Fibroblast of skin of right biceps (primary cell): Measurements from ENCODE around the gene FADS3.

Source experiments
- DNase-seq: peaks from one replicate; pipeline ENCODE4 v3.0.0-alpha.2; 2013

Gene FADS3

DNA sequence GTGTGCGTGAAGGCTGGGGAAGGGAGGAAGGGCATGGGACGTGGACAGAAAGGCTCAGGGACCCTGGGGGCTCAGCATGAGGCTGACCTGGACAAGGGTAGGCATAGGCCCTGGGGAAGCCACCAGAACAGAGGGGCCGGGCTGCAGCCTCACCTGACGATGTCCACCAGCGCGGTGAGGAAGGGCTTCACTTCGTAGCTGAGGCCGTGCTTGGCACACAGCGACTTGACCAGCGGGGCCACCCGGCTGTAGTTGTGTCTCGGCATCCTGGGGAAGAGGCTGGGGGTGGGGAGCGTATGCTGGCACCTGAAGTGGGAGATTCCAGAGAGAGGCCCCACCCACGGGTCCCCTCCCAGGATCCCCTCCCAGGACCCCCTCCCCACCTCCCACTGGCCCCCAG, 15.6 kb downstream of the FADS3 start:
- DNase-seq, result no peak

DNA sequence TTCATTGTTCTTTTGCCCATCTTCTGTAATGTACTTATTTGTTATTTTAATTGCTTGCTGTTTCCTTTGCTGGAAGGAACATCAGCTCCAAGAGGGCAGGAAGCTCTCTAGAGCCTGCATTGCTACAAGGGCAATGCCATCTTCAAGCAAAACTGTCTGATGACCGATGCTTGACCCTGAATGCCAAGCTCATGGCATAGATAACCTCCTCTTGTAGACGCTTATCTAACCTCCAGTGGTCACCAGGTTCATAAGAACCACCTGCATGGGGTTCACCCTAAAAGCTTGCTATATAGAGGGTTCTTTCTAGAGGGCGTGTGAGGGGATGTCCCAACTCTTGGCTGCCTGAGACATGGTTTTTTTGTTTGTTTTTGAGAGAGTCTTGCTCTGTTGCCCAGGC, 16.5 kb downstream of the FADS3 start:
- DNase-seq, result no peak

DNA sequence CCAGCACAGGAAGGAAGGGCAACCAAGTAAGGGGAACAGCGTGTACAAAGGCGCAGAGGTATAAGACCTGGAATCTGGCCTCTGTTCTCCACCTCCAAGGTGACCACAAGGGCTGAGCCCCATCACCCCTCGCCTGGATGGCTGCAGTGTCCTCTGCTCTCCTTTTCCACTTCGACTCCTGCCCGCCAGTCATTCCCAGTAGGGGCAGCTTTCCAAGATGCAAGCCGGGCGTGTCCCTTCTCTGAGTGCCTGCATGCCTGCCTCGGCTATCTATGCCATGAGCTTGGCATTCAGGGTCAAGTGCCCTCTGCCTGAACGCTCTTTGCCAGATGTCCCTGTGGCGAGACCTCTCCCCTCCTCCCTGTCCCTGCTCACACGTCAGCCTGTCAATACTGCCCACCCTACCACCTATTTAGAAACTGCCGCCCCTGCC, 17.0 kb downstream of the FADS3 start:
- DNase-seq, result no peak

DNA sequence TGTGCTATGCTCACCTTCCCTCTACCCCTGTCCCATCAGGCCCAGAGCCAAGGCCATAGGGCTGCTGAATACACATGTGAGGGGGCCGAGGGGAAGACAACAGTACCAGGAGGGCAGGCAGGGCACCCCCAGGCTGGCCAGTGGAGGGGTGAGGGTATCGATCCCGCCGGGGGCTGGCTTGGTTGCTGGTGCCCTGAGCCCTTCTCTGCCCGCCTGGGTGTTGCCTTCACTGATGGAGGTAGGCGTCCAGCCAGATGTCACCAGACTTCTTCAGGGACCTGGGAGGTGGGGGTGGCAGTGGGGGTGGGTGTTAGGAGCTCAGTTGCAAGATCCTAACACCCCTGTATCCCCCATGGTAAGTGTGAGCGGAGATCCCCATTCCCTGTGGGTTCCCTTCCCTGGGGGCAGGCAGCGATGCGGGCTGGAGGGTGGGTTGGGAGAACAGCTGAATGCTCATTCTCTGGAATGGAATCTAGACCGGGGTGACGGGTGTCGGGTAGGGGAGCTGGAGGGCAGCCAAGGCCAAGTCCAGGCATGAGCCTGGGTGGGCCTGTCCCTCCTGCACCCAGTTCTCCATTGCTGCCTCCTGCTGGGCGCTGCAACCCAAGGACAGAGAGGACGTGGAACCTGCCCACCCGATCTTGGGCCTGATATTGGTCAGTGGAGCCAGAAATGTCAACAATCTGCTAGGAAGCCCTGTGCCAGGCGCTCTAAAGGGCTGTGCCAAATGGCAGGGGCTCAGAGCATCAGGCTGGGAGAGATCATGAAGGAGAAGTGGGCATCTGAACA, 17.6 kb downstream of the FADS3 start:
- no peak for DNase-seq

DNA sequence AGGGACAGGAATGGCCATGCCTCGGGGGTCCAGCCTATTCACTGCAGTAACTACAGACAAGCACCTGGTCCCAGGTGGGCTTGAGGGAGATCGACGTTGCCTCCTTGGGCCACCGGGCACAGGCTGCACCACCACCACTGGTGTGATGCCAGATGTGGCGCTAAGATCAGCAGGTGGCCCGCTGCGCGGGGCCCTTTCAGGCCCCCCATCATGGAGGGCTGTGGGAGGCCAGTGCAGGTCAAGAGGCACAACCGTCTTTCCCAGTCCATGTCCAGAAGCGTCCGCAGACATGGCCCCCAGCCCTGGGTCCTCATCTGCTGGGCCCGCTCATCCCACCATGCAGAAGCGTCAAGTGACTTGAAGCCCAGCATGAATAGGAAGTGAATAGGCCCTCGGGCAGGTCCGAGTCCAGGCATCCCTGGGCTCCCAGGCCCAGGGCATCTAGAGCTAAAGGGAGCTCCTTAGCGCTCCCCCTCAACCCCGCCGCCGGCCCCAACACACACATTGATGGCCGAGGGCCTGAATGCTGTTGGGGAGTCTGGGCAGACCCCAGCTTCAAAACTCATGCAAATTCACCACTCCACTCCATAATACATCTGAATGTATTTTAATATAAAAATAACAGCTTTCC, 18.3 kb downstream of the FADS3 start:
- DNase-seq, result no peak

DNA sequence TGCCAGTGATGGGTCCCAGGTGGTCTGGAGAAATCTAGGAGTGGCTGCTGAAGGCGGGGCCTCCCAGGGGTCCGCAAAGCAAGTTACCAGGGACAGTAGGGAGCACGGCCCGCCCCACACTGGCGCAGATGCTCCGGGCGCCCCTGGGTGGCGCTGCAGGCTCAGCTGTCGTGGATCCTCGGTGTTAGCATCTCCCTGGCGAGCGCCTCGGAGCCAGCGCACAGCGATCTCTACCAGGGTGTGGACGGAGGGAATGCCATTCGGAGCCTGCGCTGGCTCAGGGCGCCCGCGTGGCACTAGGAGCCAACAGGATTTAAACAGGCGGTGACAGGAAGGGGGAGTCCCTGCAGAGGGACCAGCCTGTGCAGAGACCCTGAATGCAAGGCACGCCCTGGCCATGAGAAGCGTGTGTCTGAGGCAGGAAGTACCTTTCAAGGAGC, 20.2 kb downstream of the FADS3 start:
- DNase-seq, result peak; percentile 74

DNA sequence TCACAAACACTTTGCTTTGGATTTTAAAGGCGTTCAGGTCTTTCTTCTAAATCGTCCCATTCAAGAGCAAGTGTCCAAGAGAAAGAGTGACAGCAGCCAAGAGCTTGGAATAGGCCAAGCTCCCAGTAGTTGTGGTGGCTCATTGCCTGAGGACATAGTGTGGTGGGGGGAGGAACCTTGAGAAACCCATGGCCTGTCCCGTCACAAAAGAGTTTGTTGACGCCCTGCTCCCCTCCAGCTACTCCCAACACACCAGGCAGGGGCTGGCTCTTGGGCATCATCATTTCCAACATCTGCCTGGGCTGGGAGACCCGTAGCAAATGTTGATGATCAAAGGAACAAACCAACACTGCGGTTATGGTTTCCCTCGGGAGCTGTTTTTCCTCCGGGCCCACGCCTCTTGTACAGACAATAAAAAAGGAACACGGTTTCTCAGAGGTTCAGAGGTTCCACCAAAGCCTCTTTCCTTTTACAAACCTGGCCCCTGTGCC, 20.8 kb downstream of the FADS3 start:
- peak; percentile 24 for DNase-seq

DNA sequence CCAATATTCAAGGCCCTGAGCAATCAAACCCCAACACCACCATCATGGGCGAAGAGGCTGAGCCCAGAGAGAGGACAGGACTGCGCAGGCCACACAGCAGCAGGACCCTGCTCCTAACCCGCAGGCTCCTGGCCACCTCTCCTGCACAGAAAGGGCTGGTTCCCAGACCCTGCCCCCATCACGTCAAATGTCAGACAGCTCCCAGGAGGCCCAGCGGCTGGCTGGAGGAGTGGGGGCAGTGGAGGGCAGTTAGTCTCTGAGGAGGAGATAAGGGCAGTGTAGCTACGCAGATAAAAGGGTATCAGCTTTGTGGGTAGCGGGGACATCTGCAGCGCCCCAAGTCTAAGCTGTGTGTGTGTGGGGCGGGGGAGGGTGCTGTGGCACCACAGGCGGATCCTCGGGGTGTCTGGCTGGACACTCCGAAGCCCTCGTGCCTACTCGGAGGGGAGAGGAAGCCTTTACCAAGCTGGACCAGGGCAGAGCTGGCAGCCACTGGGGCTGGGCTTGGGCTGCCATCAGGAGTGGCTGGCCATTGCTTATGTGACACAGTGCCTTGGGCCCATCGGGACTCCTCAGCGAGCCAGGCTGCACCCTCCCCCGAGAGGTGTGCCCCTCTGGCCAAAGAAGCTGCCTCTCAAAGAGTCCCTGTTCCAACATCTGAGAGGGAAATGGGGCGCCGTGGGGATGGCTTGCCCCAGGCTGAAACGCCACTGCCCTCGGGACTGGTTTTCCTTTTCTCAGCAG, 21.5 kb downstream of the FADS3 start:
- DNase-seq, result no peak

DNA sequence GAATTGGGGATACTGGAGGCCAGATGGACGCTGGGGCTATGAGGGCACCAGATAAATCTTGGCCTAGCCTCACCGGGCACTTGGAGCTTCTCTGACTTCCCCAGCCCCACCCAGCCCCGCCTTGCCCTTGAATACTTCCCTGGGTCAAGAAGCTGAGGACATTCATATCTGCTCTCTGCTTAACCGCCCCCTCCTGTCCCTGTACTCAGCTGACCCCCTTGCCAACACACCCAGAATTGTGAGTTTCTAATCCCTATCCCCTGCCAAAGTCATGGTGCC, 22.0 kb downstream of the FADS3 start:
- DNase-seq, result no peak

DNA sequence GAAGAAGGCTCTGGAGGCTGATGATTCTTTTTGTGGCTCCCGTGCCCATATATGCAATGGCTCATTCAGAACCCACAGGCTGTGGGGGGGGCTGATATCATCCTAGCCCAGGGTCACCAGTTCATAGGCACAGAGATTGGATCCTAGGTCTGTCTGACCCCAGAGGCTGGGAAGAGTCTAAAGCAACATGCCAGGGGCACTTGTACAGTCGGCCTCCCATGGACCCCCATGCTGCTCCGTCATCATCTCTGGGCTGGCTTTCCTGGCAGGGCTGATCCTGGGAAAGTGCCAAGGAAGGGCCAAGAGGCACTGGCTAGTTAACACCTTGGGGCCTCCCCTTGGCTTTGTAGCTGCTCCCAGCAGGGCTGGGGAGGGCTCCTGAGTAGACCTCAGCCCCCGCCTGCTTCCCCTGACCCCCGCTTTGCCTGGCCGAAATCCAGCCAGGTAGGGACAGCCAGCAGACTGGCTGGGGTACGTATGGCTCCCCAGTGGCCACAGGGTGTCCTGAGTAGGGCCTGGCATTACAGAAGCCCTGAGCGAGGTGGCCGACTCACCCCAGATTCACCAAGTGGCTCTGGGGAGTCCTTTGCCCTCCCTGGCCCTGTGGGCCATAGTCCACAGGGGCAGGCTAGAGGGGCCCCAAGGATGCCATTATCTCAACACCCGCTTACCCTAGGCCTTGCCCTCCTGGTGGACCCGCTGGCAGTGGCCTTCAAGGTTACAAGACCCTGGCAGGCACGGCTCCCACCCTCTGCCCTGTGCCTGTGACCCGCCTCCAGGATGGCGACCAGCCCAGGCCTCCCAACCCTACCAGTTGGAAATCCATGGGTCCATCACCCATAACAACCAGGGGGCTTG, 22.5 kb downstream of the FADS3 start:
- no peak for DNase-seq

DNA sequence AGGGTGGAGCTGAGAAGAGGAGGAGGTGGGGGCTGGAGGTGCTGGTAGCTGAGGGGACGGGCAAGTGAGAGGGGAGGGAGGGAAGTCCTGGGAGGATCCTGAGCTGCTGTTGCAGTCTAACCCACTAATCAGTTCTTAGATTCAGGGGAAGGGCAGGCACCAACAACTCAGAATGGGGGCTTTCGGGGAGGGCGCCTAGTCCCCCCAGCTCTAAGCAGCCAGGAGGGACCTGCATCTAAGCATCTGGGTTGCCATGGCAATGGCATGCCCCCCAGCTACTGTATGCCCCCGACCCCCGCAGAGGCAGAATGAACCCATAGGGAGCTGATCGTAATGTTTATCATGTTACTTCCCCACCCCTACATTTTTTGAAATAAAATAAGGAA, 24.4 kb downstream of the FADS3 start:
- DNase-seq, result no peak

DNA sequence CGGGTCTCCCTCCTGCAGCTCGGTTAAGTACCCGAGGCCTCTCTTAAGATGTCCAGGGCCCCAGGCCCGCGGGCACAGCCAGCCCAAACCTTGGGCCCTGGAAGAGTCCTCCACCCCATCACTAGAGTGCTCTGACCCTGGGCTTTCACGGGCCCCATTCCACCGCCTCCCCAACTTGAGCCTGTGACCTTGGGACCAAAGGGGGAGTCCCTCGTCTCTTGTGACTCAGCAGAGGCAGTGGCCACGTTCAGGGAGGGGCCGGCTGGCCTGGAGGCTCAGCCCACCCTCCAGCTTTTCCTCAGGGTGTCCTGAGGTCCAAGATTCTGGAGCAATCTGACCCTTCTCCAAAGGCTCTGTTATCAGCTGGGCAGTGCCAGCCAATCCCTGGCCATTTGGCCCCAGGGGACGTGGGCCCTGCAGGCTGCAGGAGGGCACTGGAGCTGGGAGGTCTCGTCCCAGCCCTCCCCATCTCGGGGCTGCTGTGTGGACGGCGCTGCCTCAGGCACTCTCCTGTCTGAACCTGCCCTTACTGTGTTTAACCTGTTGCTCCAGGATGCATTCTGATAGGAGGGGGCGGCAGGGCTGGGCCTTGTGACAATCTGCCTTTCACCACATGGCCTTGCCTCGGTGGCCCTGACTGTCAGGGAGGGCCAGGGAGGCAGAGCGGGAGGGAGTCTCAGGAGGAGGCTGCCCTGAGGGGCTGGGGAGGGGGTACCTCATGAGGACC, 25.0 kb downstream of the FADS3 start:
- DNase-seq, result no peak

DNA sequence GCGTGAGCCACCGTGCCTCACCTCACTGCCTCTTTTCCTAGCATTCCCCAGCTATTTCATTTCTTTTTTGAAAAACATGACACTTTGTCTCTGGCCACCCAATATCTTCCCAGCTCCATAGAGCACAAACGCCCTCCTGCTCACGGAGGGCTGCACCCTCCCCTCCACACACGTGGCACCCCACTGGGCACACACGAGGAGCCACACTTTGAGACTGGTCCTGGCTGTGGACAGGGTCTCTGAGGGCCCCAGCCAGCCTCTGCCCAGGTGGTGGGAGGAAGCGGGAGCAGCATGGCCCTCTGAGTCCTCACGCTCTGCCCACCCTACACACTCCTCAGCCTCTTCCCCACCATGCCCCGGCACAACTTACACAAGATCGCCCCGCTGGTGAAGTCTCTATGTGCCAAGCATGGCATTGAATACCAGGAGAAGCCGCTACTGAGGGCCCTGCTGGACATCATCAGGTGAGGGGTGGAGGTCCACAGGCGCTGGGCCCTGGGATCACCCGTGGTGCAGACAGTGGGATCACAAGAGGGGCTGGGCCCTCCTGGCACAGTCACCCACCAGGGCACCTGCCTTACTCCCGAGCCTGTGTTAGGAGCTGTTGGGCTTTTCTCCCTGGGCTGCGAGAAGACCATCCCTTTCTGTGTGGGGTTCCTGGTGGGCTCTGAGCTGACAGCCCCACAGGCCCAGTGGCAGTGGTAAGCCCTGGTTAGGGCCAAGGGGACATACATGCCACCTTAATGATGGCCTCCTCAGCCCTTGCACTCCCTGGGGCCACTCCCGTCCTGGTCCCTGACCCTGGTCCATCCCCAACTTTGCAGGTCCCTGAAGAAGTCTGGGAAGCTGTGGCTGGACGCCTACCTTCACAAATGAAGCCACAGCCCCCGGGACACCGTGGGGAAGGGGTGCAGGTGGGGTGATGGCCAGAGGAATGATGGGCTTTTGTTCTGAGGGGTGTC, 26.2 kb downstream of the FADS3 start:
- DNase-seq, result no peak

DNA sequence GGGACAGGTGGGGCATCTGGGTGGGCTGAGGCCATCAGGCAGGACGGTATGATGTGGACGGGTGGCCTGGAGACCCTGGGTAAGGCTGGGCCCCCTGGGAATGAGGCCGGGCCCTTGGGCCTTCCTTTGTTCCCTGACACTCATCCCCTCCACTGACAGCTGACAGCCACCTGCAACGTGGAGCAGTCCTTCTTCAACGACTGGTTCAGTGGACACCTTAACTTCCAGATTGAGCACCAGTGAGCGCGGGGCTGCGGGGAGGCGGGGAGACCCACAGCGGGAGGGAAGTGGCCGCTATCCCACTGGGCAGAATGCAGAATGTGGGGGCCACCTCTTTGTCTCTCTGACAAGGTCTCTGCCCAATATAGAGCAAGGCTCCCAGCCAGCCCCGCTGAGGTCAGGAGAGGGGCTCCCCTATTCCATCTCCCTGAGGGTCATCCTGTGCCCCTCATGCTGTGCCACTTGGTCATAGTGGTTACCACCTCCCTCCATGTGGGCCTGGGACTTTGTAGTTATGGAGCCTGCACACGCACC, 27.7 kb downstream of the FADS3 start:
- no peak for DNase-seq

DNA sequence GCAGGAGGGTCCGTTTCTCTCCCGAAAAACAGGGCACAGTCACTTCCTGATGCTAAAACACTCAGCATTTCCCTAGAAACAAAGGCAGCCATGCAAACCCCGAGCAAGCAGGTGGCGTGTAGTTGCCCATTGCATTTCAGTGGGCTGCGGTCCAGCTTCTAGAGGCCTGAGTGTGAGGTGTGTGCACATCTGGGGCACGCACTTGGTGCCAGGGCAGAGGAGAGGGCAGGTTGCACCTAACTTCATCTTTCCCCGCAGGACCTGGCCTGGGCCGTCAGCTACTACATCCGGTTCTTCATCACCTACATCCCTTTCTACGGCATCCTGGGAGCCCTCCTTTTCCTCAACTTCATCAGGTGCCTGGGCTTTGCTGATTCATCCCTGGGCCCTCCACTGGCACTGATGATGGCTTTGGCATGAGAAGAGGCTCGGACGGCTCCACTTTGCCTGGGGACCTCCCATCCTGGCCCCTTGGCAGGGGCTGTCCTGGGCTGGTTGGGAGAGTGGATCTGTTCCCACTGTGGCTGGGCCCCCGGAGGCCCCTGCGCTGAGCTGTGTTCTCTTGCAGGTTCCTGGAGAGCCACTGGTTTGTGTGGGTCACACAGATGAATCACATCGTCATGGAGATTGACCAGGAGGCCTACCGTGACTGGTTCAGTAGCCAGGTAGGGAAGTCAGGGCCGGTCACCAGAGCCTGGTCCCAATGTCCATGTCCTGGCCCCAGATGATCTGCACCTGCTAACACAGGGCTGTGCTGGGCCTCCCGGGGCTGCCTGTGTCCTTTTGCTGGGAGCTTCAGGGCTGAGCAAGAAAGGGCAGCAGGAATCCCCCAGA, 28.4 kb downstream of the FADS3 start:
- DNase-seq, result no peak

DNA sequence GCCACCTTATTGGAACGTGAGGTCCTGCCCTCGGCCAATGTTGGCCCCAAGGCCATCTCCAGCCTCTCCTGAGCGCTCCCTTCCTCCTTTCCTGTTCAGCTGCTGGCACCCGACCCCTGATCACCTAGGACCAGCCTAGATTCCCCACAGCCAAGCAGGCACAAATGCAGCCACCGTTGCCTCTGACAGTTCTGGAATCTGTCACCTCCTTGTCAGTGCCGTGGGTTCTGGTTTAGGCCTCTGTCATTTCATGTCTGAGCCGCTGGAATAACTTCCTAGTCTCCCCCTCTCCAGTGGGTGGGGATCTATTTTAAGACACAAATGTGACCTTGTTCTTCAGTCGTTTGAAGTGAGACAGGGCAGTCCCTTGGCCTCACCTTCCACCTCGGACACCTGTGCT, 29.7 kb downstream of the FADS3 start:
- DNase-seq, result no peak

DNA sequence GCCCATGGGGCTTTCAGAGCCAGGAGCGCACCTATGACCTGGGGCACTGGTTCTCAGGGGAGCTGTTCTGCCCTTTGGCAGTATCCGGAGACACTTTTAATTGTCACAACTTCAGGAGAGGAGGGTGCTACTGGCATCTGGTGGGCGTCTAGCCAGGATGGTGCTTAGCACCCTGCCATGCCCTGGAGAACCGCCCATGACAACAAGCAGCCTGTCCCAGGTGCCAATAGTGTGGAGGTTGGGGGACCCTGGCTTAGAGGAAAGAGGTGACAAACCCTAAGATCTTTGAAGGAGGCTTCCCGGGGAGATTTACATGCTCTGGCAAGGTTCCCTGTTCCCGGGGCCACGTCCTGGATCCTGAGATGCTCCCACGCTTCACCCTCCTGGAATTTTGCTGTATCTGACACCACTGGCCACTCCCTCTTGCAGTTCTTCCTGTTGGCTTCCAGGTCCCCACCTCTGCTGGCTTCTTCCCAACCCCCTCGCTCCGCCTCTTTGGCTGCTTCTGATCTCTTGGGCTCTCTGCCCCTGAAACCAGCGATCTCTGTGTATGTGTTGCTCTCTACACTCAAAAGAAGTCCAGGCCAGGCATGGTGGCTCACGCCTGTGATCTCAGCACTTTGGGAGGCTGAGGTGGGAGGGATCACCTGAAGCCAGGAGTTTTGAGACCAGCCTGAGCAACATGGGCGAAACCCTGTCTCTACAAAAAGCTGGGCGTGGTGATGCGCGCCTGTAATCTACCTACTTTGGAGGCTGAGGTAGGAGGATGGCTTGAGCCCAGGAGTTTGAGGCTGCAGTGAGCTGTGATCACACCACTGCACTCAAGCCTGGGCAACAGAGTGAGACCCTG, 31.1 kb downstream of the FADS3 start:
- peak; percentile 29 for DNase-seq

DNA sequence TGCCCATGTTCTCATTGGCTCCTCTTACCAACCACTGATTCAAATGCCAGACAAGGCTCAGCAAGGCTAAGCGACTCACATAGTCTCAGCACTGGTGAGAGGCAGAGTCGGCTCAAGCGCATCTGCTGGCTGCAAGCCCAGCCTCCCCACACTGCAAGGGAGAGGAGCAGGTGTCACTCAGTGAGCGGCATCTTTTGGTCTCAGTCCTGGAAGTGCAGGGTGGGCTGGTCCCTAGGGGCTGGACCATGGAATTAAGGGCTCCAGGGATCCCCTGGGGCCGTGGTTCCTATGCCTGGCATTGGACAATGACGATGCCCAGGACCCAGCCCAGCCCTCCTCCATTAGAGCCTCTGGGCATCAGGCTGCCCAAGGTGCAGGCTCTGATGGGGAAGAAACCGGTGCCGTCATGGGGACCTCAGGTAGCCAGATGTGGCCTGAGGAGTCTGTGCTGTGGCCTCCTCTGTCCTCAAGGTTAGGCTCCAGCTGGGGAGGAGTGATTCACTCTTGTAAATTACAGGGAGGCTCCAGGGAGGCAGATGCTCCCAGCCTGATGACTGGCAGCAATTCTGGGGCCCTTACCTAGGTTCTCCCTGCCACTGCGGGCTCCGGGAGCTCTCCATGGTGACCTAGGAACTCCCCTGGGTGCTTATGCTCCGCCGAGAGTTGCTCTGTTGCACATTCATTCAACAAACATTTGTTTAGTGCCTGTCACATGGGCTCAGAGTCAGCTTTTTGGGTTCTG, 35.2 kb downstream of the FADS3 start:
- no peak for DNase-seq
